B cell (primary cell): ENCODE results near the gene ARHGAP30.

Source experiments
- CTCF ChIP-seq: fragments of 200-600 bp; IDR thresholded peaks from one replicate; pipeline ENCODE4 v1.8.0; 2022; ENCODE audit warnings: antibody characterized with exemption, mild to moderate bottlenecking
- EZH2 ChIP-seq: IDR thresholded peaks from 2 replicates; pipeline ENCODE4 v1.6.1; 2012; ENCODE audit warnings: borderline replicate concordance, low read depth, mild to moderate bottlenecking, moderate library complexity, low read length; ENCODE audit not compliant: insufficient read depth, poor library complexity, severe bottlenecking

DNA sequence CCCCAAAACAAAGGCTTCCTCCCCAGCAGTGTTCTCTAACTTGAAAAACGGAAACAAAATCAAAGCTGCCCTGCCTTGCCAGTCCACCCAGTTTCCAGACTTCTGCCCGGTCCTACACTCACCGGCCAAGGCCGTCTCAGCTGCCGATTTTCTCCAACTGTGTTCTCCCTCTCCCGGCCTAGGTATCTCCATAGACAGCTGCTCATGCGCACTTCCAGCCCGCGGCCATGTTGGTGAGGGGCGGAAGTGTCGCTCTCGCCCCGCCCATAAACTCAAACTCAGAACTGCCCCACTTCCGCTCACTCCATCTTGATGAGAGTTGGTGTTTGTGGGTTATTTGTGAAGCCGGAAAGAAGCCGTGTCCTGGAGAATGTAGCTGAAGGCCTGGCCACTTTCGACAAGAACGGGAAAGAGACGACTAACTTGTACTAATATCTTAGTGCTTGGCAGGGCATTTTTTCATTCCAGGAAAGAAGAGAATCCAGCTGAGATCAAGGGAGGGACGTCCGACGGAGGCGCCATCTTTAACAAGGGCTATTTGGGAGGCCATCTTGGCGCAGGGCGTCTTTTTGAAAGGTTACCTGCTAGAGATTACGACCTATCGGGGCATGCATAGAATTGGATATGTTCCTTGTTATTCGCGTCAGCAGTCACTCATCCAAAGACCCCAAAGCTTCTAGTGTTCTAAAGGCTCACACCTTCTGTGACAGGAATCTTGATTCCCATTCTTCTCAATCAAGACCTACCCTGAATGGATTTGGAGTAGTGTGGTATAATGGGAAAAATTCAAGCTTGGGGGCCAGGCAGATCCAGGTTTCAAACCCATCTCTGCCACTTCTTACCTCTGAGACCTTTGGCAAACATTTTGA, 23.7 kb downstream of the ARHGAP30 start, which contains the start of gene USF1:
- TF ChIP-seq CTCF: no peak
- TF ChIP-seq EZH2: no peak
